HepG2 (cell line): ENCODE measurements around the gene ATG13. TPM values are rescaled to one million over a fixed set of nuclear protein-coding genes. Genes with fewer than 3 reads are reported as not detected.
A peak's percentile ranks its signal among the peaks of the same experiment; 100 is the strongest.

Experiments used
- ATAC-seq: fragments of 200-7000 bp; cut with Tn5 transposase; 3 replicates; pipeline ENCODE4 v1.9.1; 2020; ENCODE audit warnings: mild to moderate bottlenecking, moderate library complexity
- BruUV-seq: library from RNA; stranded (reverse); fragments of 400-500 nt; replicated peaks from 2 replicates; lab custom pipeline; 2021; lab: Mats Ljungman, UMichigan
- CTCF ChIA-PET: fragments of 300-600 bp; formaldehyde crosslinking; extraction: SDS; loops from one replicate; lab custom pipeline; 2021; ENCODE audit warnings: low total read pairs, inconsistent platforms, low intra/inter-chr PET ratio; lab: Yijun Ruan, JAX
- POLR2A ChIA-PET: fragments of 350-600 bp; sonication (Branson Sonifier 250); formaldehyde crosslinking; loops from one replicate; lab custom pipeline; 2020; ENCODE audit warnings: antibody characterized with exemption, inconsistent platforms; lab: Yijun Ruan, JAX
- DNase-seq: peaks from one replicate; pipeline ENCODE4 v3.0.0-alpha.2; 2015; ENCODE audit warnings: low spot score
- FAIRE-seq: peaks from 3 replicates; lab custom pipeline; 2011; peaks lifted over from hg19 to GRCh38; lab: Jason Lieb, UNC
- H2AFZ ChIP-seq: one replicate; pipeline ENCODE4 v1.6.1; 2011; ENCODE audit warnings: low read length, inconsistent platforms
- H3K27ac ChIP-seq: fragments of 300-600 bp; 3 replicates; pipeline ENCODE4 v1.8.0; 2011; ENCODE audit warnings: mixed run types, mild to moderate bottlenecking, mixed read lengths, low read length, inconsistent platforms; ENCODE audit not compliant: insufficient read depth; ENCODE audit errors: extremely low read length
- H3K27me3 ChIP-seq, 2 experiments: fragments of 200-600 bp in 1 of 2; 2 replicates in 1 of 2; 3 replicates in 1 of 2; pipeline versions ENCODE4 v1.6.0 to v1.8.0; 2011; ENCODE audit warnings: low read length in 2 of 2, mild to moderate bottlenecking in 2 of 2, moderate library complexity in 2 of 2, inconsistent platforms in 1 of 2; ENCODE audit not compliant: insufficient read depth in 2 of 2, control insufficient read depth in 1 of 2
- H3K36me3 ChIP-seq, 2 experiments: fragments of 200-600 bp in 1 of 2; replicated peaks in 1 of 2; 2 replicates in 1 of 2; 3 replicates in 1 of 2; pipeline versions ENCODE4 v1.5.1 to v1.8.0; 2011; ENCODE audit warnings: low read length in 2 of 2, inconsistent platforms in 1 of 2; ENCODE audit not compliant: insufficient read depth in 2 of 2, control insufficient read depth in 1 of 2
- H3K4me1 ChIP-seq: 2 replicates; pipeline ENCODE4 v1.5.1; 2012; ENCODE audit warnings: low read length, inconsistent platforms; ENCODE audit not compliant: insufficient read depth
- H3K4me2 ChIP-seq: 2 replicates; pipeline ENCODE4 v1.6.0; 2011; ENCODE audit warnings: low read depth, low read length, inconsistent platforms
- H3K4me3 ChIP-seq, 3 experiments: fragments of 200-600 bp in 1 of 3; sonication (generic), shearing (Covaris generic) in 1 of 3; replicated peaks in 1 of 3; 2 replicates each; pipeline ENCODE4 v1.5.1; 2011 to 2016; ENCODE audit warnings: low read length in 3 of 3, inconsistent platforms in 2 of 3, low read depth in 2 of 3, mild to moderate bottlenecking in 2 of 3, control low read depth in 1 of 3, mixed read lengths in 1 of 3; ENCODE audit not compliant: insufficient read depth in 1 of 3
- H3K79me2 ChIP-seq: one replicate; pipeline ENCODE4 v1.6.1; 2011; ENCODE audit warnings: low read length, inconsistent platforms; ENCODE audit not compliant: insufficient read depth
- H3K9ac ChIP-seq: 2 replicates; pipeline ENCODE4 v1.6.0; 2011; ENCODE audit warnings: mild to moderate bottlenecking, low read depth, low read length, inconsistent platforms; ENCODE audit not compliant: insufficient read depth
- H3K9me3 ChIP-seq: 2 replicates; pipeline ENCODE4 v1.5.1; 2012; ENCODE audit warnings: mild to moderate bottlenecking, low read length
- H4K20me1 ChIP-seq: 2 replicates; pipeline ENCODE4 v1.6.0; 2011; ENCODE audit warnings: inconsistent platforms, mild to moderate bottlenecking, low read length, moderate library complexity; ENCODE audit not compliant: insufficient read depth
- CEBPZ ChIP-seq: IDR thresholded peaks from 2 replicates; pipeline ENCODE4 v1.6.1; 2012; ENCODE audit warnings: low read length, improper control_type of control experiment
- FOSL1 ChIP-seq: sonication (generic); formaldehyde crosslinking; IDR thresholded peaks from 2 replicates; pipeline ENCODE4 v1.9.0; 2021; ENCODE audit warnings: missing genetic modification reagents, borderline replicate concordance
- HNF4G ChIP-seq, 2 experiments: sonication (generic) in 1 of 2; formaldehyde crosslinking in 1 of 2; IDR thresholded peaks; 2 replicates each; pipeline versions ENCODE4 v1.4.0 to v1.6.1; 2011 to 2020; ENCODE audit warnings: borderline replicate concordance in 2 of 2, low read depth in 2 of 2, mild to moderate bottlenecking in 2 of 2, low read length in 1 of 2, missing genetic modification reagents in 1 of 2, moderate library complexity in 1 of 2
- MAFF ChIP-seq: IDR thresholded peaks from 2 replicates; pipeline ENCODE4 v1.6.1; 2011; ENCODE audit warnings: low read depth, low read length, improper control_type of control experiment
- MAFK ChIP-seq, 2 experiments: IDR thresholded peaks in 1 of 2; conservative IDR thresholded peaks in 1 of 2; 2 replicates each; pipeline ENCODE4 v1.6.1; 2011; ENCODE audit warnings: improper control_type of control experiment in 2 of 2, low read length in 2 of 2
- NR2F1 ChIP-seq, 2 experiments: fragments of 450-650 bp in 1 of 2; formaldehyde crosslinking in 1 of 2; IDR thresholded peaks; 2 replicates each; pipeline versions ENCODE4 v1.5.0 to v1.6.1; 2016 to 2020; ENCODE audit warnings: mild to moderate bottlenecking in 1 of 2, missing compliant biosample characterization in 1 of 2, missing genetic modification reagents in 1 of 2, moderate library complexity in 1 of 2
- ZBTB3 ChIP-seq: sonication (generic); formaldehyde crosslinking; IDR thresholded peaks from 2 replicates; pipeline ENCODE4 v1.4.0; 2020; ENCODE audit warnings: low read depth, mild to moderate bottlenecking, moderate library complexity, missing genetic modification reagents, borderline replicate concordance
- ZMYM3 ChIP-seq: sonication (generic); formaldehyde crosslinking; IDR thresholded peaks from 2 replicates; pipeline ENCODE4 v1.5.1; 2020; ENCODE audit warnings: mild to moderate bottlenecking, missing genetic modification reagents
- ZNF768 ChIP-seq: sonication (generic); formaldehyde crosslinking; IDR thresholded peaks from 2 replicates; pipeline ENCODE4 v1.4.0; 2020; ENCODE audit warnings: missing genetic modification reagents
- ZUFSP ChIP-seq: sonication (generic); formaldehyde crosslinking; IDR thresholded peaks from 2 replicates; pipeline ENCODE4 v1.9.0; 2021; ENCODE audit warnings: missing genetic modification reagents, mild to moderate bottlenecking, borderline replicate concordance
- WGBS: methylation state at CpG from one replicate; pipeline ENCODE4 v1.1.6; 2017; ENCODE audit warnings: low lambda C conversion rate; 5-methylcytosine and 5-hydroxymethylcytosine counted together
- in situ Hi-C: cut with HindIII; loops from 2 replicates; pipeline ENCODE4 v1.10.0; 2017; ENCODE audit warnings: low pct_unique_long_range_greater_than_20kb; ENCODE audit not compliant: extremely low pct_ligation_motif_present
- intact Hi-C: fragments of 100-400 bp; cut with micrococcal nuclease; formaldehyde crosslinking; loops from one replicate; pipeline ENCODE4 v1.10.0; 2022; ENCODE audit not compliant: unreplicated experiment
- polyA plus RNA-seq, 8 experiments: library from polyadenylated mRNA; depleted of rRNA in 3 of 8; stranded (reverse) in 7 of 8; unstranded in 1 of 8; fragments of >200 nt; fragmentation: Illumina TruSeq in 4 of 8; extraction: Trizol in 4 of 8; gene quantifications; 2 replicates each; pipeline versions ENCODE4 v1.2.1 to v1.2.3, GENCODE V29; 2011 to 2016; ENCODE audit warnings: low read depth in 4 of 8, missing spikeins in 1 of 8, mixed read lengths in 1 of 8; ENCODE audit not compliant: insufficient read depth in 1 of 8
- total RNA-seq, 5 experiments: library from RNA; depleted of rRNA; stranded (reverse); fragments of >200 nt; fragmentation: Illumina TruSeq; extraction: Trizol; gene quantifications; 2 replicates each; pipeline ENCODE4 v1.2.3, GENCODE V29; 2016; ENCODE audit warnings: low read depth in 1 of 5
- TF ChIP-seq, protein P1 (sequence below): sonication (generic); formaldehyde crosslinking; IDR thresholded peaks from 2 replicates; pipeline ENCODE4 v1.8.1; 2023; ENCODE audit warnings: mild to moderate bottlenecking, missing genetic modification reagents, borderline replicate concordance
- TF ChIP-seq, protein P2 (sequence below): sonication (generic); formaldehyde crosslinking; IDR thresholded peaks from 2 replicates; pipeline ENCODE4 v1.4.0; 2020; ENCODE audit warnings: missing genetic modification reagents

The ATG13 gene
- total and polyA plus RNA-seq, 2 of the 13 experiments (the other 11 are each of a cell fraction or from before 2014, with no cell fraction given) = 55.0 to 77.3 TPM

- Histone ChIP-seq H3K4me3 (no peak overlapping the region), H3K4me1 (no peaks in the 10 kb centered on the region), H4K20me1 (no peaks in the 10 kb centered on the region), H3K36me3 (peaks cover 28 to 60% of the 10 kb centered on the region in 2 experiments), H3K27me3 (no peaks in the 10 kb centered on the region)
- 96% methylated on average over 11 of the region's 11 CpGs for WGBS
- DNase-seq = no peak
- CTCF ChIA-PET = no interaction called here
- intact Hi-C loops = no loop called here
- BruUV-seq = no TSS peak
- peak; percentile 54; the same call in 1 of the 2 replicates for TF ChIP-seq ZMYM3
- TF ChIP-seq NR2F1 (CRISPR knock-in tag; IDR thresholded peaks at IDR 0.05) = no peak
- TF ChIP-seq, protein P1, sequence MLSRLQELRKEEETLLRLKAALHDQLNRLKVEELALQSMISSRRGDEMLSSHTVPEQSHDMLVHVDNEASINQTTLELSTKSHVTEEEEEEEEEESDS (CRISPR knock-in tag) = no peak
- TF ChIP-seq ZBTB3 (CRISPR knock-in tag) = no peak
- TF ChIP-seq CEBPZ = no peak
- peak in 1 of 2 experiments; percentile 36; a peak in 1 of 4 replicates for TF ChIP-seq MAFK (conservative IDR thresholded peaks at IDR 0.05 in 1 of 2, IDR thresholded peaks at IDR 0.05 in 1 of 2; ENCODE audit: low read length in 2 of 2)
- TF ChIP-seq ZNF768 (CRISPR knock-in tag) = peak; percentile 89
- TF ChIP-seq ZUFSP (CRISPR knock-in tag) = no peak
- TF ChIP-seq HNF4G (IDR thresholded peaks at IDR 0.05; ENCODE audit: borderline replicate concordance, low read depth, low read length) = no peak
- no peak for TF ChIP-seq HNF4G (CRISPR knock-in tag; IDR thresholded peaks at IDR 0.05; ENCODE audit: borderline replicate concordance, low read depth)
- TF ChIP-seq FOSL1 = no peak
- TF ChIP-seq MAFF = 0 out of 2 replicates have a peak, but pooled peaks have one; percentile 16
- TF ChIP-seq, protein P2, sequence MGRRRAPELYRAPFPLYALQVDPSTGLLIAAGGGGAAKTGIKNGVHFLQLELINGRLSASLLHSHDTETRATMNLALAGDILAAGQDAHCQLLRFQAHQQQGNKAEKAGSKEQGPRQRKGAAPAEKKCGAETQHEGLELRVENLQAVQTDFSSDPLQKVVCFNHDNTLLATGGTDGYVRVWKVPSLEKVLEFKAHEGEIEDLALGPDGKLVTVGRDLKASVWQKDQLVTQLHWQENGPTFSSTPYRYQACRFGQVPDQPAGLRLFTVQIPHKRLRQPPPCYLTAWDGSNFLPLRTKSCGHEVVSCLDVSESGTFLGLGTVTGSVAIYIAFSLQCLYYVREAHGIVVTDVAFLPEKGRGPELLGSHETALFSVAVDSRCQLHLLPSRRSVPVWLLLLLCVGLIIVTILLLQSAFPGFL = no peak
- TF ChIP-seq, all 625 proteins: peak for 4
- no peak overlapping the region for H3K27ac ChIP-seq
- ATAC-seq = no peak
- no peak overlapping the region for H3K9ac ChIP-seq
- H3K4me2 ChIP-seq = no peak overlapping the region
- no peaks in the 10 kb centered on the region for H3K9me3 ChIP-seq
- POLR2A ChIA-PET = interaction anchor here (1.0 to 1.5 kb wide), 3 partner anchors 9 to 37 kb away, joined by 3 to 6 read pairs (median 3); partner anchors contain the start of gene ARHGAP1
- in situ Hi-C loops = no loop called here
- FAIRE-seq = no peak
- no peaks in the 10 kb centered on the region for H3K79me2 ChIP-seq
- no peak overlapping the region for H2AFZ ChIP-seq
Observed at GRCh38 chr11:46682773-46683752, 65.7 kb downstream of the ATG13 start.
